Fibroblast of skin of back (primary cell): ENCODE results near the gene GALNT1. TPM values are rescaled to one million over a fixed set of nuclear protein-coding genes. Genes with fewer than 3 reads are reported as not detected.
"Not testable (repeated sequence)": the region's sequence is repeated elsewhere in the genome, so short reads cannot be mapped to it uniquely, and the experiment has no call there.

Experiments
- DNase-seq: peaks from one replicate; pipeline ENCODE4 v3.0.0-alpha.2; 2013
- polyA plus RNA-seq, 2 experiments: library from polyadenylated mRNA; unstranded; fragments of 120-200 nt; gene quantifications; one replicate each; pipeline ENCODE4 v1.2.1, GENCODE V29; 2013; ENCODE audit not compliant: insufficient read length in 2 of 2

Gene GALNT1
- 148 TPM for polyA plus RNA-seq (2013, experiment 1 of 2; ENCODE audit: insufficient read length)
- polyA plus RNA-seq (2013, experiment 2 of 2; ENCODE audit: insufficient read length): 190 TPM

GRCh38 chr18:35581546-35581897 is at the start of gene GALNT1:
Gene GALNT1, plus strand, starts transcription at chr18:35581740. Its CDS starts 72,923 bp downstream, at chr18:35654663.
- peak; percentile 39 for DNase-seq

GRCh38 chr18:35533916-35534405 is 47.6 kb upstream of the GALNT1 start:
- DNase-seq: peak; percentile 54

GRCh38 chr18:35535297-35535696 is 46.2 kb upstream of the GALNT1 start:
- DNase-seq: no peak

GRCh38 chr18:35542356-35542755 is 39.2 kb upstream of the GALNT1 start:
- no peak for DNase-seq

- no peak for DNase-seq
Observed at GRCh38 chr18:35547008-35547605, 34.4 kb upstream of the GALNT1 start.

GRCh38 chr18:35549564-35549963 is 32.0 kb upstream of the GALNT1 start:
- DNase-seq: no peak

- no peak for DNase-seq
Observed at GRCh38 chr18:35553300-35553699, 28.2 kb upstream of the GALNT1 start.

- DNase-seq: not testable (repeated sequence)
Observed at GRCh38 chr18:35555538-35555937, 26.0 kb upstream of the GALNT1 start.

- DNase-seq: no peak
Observed at GRCh38 chr18:35559867-35560266, 21.7 kb upstream of the GALNT1 start.

GRCh38 chr18:35564795-35565453 is 16.6 kb upstream of the GALNT1 start:
- no peak for DNase-seq

GRCh38 chr18:35566019-35566418 is 15.5 kb upstream of the GALNT1 start:
- DNase-seq: no peak

GRCh38 chr18:35570182-35570581 is 11.4 kb upstream of the GALNT1 start:
- no peak for DNase-seq

GRCh38 chr18:35571138-35571537 is 10.4 kb upstream of the GALNT1 start:
- DNase-seq: peak; percentile 35

GRCh38 chr18:35572644-35573043 is 8.9 kb upstream of the GALNT1 start:
- DNase-seq: no peak

- DNase-seq: no peak
Observed at GRCh38 chr18:35573531-35573930, 8.0 kb upstream of the GALNT1 start.

GRCh38 chr18:35576240-35576845 is 5.2 kb upstream of the GALNT1 start:
- DNase-seq: not testable (repeated sequence)

- DNase-seq: peak; percentile 23
Observed at GRCh38 chr18:35577045-35577848, 4.3 kb upstream of the GALNT1 start.

GRCh38 chr18:35578481-35578880 is 3.1 kb upstream of the GALNT1 start:
- DNase-seq: peak; percentile 66

- DNase-seq: no peak
Observed at GRCh38 chr18:35578936-35579335, 2.6 kb upstream of the GALNT1 start.

GRCh38 chr18:35580701-35581539 is 620 bp upstream of the GALNT1 start:
- peak; percentile 71 for DNase-seq

GRCh38 chr18:35581898-35582641 is 530 bp downstream of the GALNT1 start:
- DNase-seq: no peak
